NCI-H526 (cell line): ENCODE measurements around the gene TRIM47.

ENCODE experiments used
- DNase-seq, 2 experiments: peaks; one replicate each; lab custom pipeline; 2025; lab: John Stamatoyannopoulos, UW

The TRIM47 gene

GRCh38 chr17:75832164-75832651 is 46.2 kb downstream of the TRIM47 start:
- no peak for DNase-seq

DNA sequence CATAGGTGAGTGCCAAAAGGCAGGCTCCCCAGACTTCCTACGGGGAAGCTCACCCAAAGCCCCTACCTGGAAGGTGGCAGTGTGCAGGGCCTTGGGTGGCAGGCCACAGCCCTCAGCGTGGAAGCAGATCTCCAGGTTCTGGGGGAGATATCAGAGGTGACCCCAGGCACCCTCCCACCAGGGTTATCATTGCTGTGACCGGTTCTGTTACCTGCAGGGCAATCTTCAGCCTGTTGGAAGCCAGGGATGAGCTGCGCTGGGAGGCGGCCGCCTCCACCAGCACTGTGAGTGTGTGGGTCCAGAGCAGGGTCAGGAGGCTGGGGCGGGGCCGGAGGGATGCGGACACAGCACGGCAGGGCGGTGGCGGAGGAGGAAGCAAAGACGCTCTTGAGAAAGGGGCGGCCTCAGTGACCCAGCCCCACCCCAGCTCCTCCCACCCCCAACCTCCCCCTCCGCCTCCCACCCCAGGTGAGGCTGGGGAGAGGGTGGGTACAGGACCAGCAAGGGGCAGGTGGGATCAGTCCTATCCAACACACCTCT is 47.3 kb downstream of the TRIM47 start:
- no peak for DNase-seq

DNA sequence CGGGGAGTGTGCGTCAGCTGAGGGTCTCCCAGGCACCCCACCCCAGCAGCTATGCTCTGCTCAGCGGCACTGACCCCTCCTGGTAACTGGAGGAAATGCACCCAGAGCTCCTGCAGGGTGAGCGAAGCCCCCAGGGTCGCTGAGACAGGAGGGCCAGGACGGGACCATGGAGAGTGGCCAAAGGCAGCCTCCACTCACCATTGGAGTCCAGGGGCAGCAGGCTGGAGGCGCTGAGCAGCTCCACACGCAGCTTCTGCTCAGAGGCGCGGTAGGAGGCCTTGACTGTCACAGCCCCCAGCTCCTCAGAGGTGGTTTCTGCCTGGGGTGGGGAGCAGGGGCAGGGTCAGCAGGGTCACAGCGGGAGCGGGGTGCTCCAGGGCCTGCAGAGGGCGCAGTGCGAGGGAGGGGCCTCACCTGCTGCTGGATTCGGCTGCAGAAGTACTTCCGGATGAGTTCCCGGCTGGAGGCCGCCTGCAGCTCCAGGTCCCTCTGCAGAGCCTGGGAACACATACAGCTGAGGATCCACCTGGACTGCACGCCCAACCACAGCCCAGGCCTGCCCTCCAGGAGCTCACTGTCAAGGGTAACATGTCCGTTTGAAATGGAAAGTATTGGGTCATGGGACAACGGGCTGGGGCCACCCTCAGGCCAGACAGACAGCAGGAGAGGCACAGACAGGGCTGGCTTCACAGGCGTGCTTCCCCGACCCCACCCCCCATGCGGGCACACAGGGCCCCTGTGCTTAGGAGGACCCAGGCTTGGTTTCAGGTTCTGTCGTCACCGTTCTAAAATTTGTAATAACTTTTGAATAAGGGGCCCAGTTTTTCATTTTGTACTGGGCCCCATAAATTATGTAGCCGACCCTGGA is 48.0 kb downstream of the TRIM47 start:
- peak in 1 of 2 experiments; percentile 38 for DNase-seq

DNA sequence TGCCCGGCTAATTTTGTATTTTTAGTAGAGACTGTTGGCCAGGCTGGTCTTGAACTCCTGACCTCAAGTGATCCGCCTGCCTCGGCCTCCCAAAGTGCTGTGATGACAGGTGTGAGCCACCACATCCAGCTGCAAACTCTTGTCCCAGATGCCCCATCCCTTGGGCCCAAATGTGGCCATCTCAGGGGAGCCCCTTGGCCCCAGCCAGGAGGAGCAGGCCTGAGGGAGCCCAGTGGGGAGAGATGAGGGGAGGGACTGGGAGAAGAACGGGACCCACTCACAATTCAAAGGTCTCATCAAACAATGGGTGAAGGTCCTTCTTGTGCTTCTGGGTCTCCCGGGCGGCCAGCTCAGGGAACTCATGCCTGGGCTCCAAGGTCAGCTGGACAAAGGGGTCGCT is 48.6 kb downstream of the TRIM47 start:
- no peak for DNase-seq

GRCh38 chr17:75828741-75829140 is 49.6 kb downstream of the TRIM47 start:
- no peak for DNase-seq

- DNase-seq, result no peak
Observed at GRCh38 chr17:75828076-75828400, 50.3 kb downstream of the TRIM47 start.

DNA sequence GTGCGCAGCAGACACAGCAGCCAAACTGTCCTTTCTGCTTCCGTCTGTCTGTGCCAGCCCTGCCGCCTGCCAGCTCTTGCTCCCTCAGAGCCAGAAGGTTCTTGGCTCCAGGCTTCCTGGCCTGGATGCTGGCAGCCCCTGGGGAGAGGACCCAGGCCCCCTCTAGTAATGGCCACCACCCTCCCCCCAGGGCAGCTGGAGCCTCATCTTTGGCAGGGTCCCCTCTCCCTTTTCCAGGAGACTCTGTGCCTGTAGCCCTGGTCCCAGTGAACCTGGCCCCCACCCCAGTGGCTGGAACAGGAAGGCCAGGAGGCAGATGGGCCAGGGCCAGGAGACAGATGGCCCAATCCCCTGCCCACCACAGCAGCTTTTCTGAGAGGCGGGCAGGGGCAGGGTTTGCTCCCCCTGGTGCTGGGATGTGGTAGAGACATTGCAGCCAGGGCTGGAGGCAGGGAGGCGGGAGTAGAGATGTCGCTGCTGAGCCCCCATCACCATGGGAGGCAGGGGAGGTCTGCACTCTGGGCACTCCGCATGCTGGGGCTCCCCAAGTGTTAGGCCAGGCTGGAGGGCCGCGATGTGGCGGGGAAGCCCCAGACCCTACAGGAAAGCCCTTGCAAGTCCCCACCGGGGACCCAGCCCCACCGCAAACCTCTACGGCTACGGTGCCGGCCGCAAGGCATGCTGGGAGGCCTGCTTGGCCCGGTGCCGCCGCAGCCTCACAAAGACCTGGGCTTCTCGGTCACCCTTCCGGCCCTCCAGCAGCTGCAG is 50.9 kb downstream of the TRIM47 start:
- DNase-seq, result peak; percentile 62 to 84

- no peak for DNase-seq
Observed at GRCh38 chr17:75826561-75827307, 51.6 kb downstream of the TRIM47 start.

DNA sequence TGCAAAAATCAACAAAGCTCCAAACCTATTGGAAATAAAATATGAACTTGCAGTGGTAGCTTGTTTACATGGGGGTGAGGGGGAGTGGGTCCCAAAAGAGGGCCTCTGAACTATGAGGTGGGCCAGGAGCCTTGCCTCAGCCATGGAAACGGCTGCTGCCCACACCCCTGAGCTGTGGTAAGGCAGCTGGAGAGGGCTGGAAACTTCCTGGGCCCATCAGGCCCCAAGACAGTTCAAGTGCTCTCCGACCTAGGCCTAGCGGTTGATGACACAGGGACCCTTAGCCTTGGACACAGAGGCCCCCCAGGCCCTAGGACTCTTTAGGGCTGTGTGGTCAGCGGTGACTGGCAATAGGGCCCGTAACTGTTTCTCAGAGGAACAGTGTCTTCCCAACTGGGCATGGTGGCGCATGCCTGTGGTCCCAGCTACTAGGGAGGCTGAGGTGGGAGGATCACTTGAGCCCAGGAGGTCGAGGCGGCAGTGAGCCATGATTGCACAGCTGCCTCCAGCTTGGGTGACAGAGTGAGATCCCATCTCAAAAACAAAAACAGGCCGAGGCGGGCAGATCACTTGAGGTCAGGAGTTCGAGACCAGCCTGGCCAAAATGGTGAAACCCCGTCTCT is 52.5 kb downstream of the TRIM47 start:
- no peak for DNase-seq

DNA sequence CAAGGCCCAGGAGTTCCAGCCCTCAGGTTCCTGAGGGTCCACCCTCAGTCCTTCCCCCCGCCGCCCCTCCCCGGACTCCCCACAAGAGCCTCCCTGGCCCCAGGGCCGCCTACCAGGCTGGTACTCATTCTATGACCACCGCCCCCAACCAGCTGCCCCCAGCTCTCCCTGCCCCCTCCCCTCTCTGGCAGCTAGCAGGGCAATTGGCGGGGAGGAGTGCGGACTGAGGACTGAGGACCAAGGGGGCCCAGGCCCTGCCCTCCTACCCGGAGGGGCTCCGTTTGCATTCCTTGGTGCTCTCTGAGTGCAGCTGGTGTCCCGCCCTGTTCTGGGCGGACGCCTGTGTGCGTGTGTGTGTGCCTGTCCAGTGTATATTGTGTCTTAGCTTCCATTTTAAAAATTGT is 53.2 kb downstream of the TRIM47 start:
- DNase-seq, result no peak

GRCh38 chr17:75824666-75825065 is 53.7 kb downstream of the TRIM47 start:
- DNase-seq, result no peak
